Endothelial cell of umbilical vein (primary cell): ENCODE measurements around the gene HMGCS1. TPM values are rescaled to one million over a fixed set of nuclear protein-coding genes. Genes with fewer than 3 reads are reported as not detected.

Source experiments
- BruUV-seq: library from RNA; stranded (reverse); fragments of 400-500 nt; replicated peaks from 2 replicates; lab custom pipeline; 2021; lab: Mats Ljungman, UMichigan
- CTCF ChIA-PET: fragments of 300-600, 350-600 bp; sonication (Branson Sonifier 250); formaldehyde crosslinking; loops from one replicate; lab custom pipeline; 2021; ENCODE audit warnings: antibody characterized with exemption, inconsistent platforms; lab: Charles Lee
- POLR2A ChIA-PET: fragments of 300-600, 350-600 bp; sonication (Branson Sonifier 250); formaldehyde crosslinking; loops from one replicate; lab custom pipeline; 2021; ENCODE audit warnings: antibody characterized with exemption, inconsistent platforms; lab: Charles Lee
- DNase-seq: peaks from one replicate; pipeline ENCODE4 v3.0.0-alpha.2; 2011; ENCODE audit warnings: low read depth, low spot score
- FAIRE-seq: peaks from 2 replicates; lab custom pipeline; 2011; peaks lifted over from hg19 to GRCh38; lab: Jason Lieb, UNC
- H2AFZ ChIP-seq: 2 replicates; pipeline ENCODE4 v1.6.0; 2012; ENCODE audit warnings: low read depth, low read length, control low read depth, inconsistent platforms
- H3K27ac ChIP-seq: 2 replicates; pipeline ENCODE4 v1.5.1; 2011; ENCODE audit warnings: low read depth, mild to moderate bottlenecking, control low read depth, low read length, moderate library complexity; ENCODE audit not compliant: insufficient read depth
- H3K27me3 ChIP-seq, 2 experiments: 2 replicates each; pipeline versions ENCODE4 v1.6.0 to v1.6.1; 2011; ENCODE audit warnings: low read length in 2 of 2, mixed read lengths in 1 of 2; ENCODE audit not compliant: control insufficient read depth in 2 of 2, insufficient read depth in 2 of 2
- H3K36me3 ChIP-seq, 2 experiments: 2 replicates in 1 of 2; 3 replicates in 1 of 2; pipeline ENCODE4 v1.5.1; 2011; ENCODE audit warnings: low read length in 2 of 2, mild to moderate bottlenecking in 1 of 2, moderate library complexity in 1 of 2; ENCODE audit not compliant: control insufficient read depth in 2 of 2, insufficient read depth in 2 of 2; ENCODE audit errors: extremely low read depth in 1 of 2
- H3K4me1 ChIP-seq: 3 replicates; pipeline ENCODE4 v1.5.1; 2011; ENCODE audit warnings: mild to moderate bottlenecking, low read length; ENCODE audit not compliant: control insufficient read depth, insufficient read depth; ENCODE audit errors: extremely low read depth
- H3K4me2 ChIP-seq: 2 replicates; pipeline ENCODE4 v1.6.1; 2011; ENCODE audit warnings: low read length, control low read depth, mixed read lengths; ENCODE audit not compliant: insufficient read depth
- H3K4me3 ChIP-seq, 3 experiments: fragments of 200-600 bp in 1 of 3; sonication (generic), shearing (Covaris generic) in 1 of 3; replicated peaks in 1 of 3; 2 replicates each; pipeline ENCODE4 v1.5.1; 2011 to 2016; ENCODE audit warnings: control low read depth in 3 of 3, low read length in 3 of 3, mild to moderate bottlenecking in 2 of 3, inconsistent platforms in 1 of 3, low read depth in 1 of 3, moderate library complexity in 1 of 3; ENCODE audit not compliant: insufficient read depth in 1 of 3
- H3K79me2 ChIP-seq: 2 replicates; pipeline ENCODE4 v1.6.0; 2012; ENCODE audit warnings: low read length, inconsistent platforms; ENCODE audit not compliant: control insufficient read depth, insufficient read depth
- H3K9ac ChIP-seq: replicated peaks from 2 replicates; pipeline ENCODE3; 2011; ENCODE audit warnings: low read length, control low read depth; ENCODE audit not compliant: insufficient read depth; ENCODE audit errors: extremely low read depth
- H3K9me1 ChIP-seq: replicated peaks from 3 replicates; pipeline ENCODE4 v1.6.0; 2011; ENCODE audit warnings: mild to moderate bottlenecking, low read length; ENCODE audit not compliant: control insufficient read depth, insufficient read depth; ENCODE audit errors: extremely low read depth
- H3K9me3 ChIP-seq: replicated peaks from 2 replicates; pipeline ENCODE4 v1.5.1; 2012; ENCODE audit warnings: low read length, inconsistent platforms; ENCODE audit not compliant: control insufficient read depth, insufficient read depth
- H4K20me1 ChIP-seq: replicated peaks from 2 replicates; pipeline ENCODE3; 2011; ENCODE audit warnings: mild to moderate bottlenecking, low read length; ENCODE audit not compliant: control insufficient read depth, insufficient read depth; ENCODE audit errors: extremely low read depth
- EZH2 ChIP-seq: IDR thresholded peaks from 2 replicates; pipeline ENCODE4 v1.6.1; 2012; ENCODE audit warnings: borderline replicate concordance, low read depth, mild to moderate bottlenecking, moderate library complexity, low read length, inconsistent platforms; ENCODE audit not compliant: severe bottlenecking
- FOS ChIP-seq: IDR thresholded peaks from 2 replicates; pipeline ENCODE4 v1.6.1; 2011; ENCODE audit warnings: mild to moderate bottlenecking, low read length, moderate library complexity, borderline replicate concordance; ENCODE audit not compliant: insufficient read depth
- GATA2 ChIP-seq: IDR thresholded peaks from 2 replicates; pipeline ENCODE4 v1.7.0; 2011; ENCODE audit warnings: low read depth, mild to moderate bottlenecking, moderate library complexity, mixed read lengths, low read length; ENCODE audit not compliant: insufficient read length, insufficient read depth
- JUN ChIP-seq: IDR thresholded peaks from 2 replicates; pipeline ENCODE4 v1.6.1; 2011; ENCODE audit warnings: borderline replicate concordance, low read depth; ENCODE audit not compliant: insufficient read length, insufficient read depth
- MYC ChIP-seq: IDR thresholded peaks from one replicate; pipeline ENCODE4 v1.6.1; 2011; ENCODE audit warnings: mild to moderate bottlenecking, low read depth, low read length
- POLR2A ChIP-seq: IDR thresholded peaks from 2 replicates; pipeline ENCODE4 v1.6.1; 2012; ENCODE audit warnings: low read depth, mild to moderate bottlenecking, control low read depth, low read length
- POLR2AphosphoS5 ChIP-seq: IDR thresholded peaks from 2 replicates; pipeline ENCODE4 v1.6.1; 2012; ENCODE audit warnings: low read depth, mild to moderate bottlenecking, control low read depth, low read length, moderate library complexity; ENCODE audit not compliant: insufficient read depth
- dilution Hi-C: fragments of 300-500 bp; cut with MboI; formaldehyde crosslinking; loops from one replicate; pipeline ENCODE4 v1.15.0; 2019; ENCODE audit warnings: low sequenced_read_pairs; ENCODE audit not compliant: extremely low pct_ligation_motif_present
- intact Hi-C: fragments of 100-400 bp; cut with micrococcal nuclease; formaldehyde crosslinking; loops from one replicate; pipeline ENCODE4 v1.10.0; 2022
- polyA plus RNA-seq, 4 experiments: library from polyadenylated mRNA; depleted of rRNA in 3 of 4; stranded (reverse) in 3 of 4; unstranded in 1 of 4; fragments of >200 nt; gene quantifications; 2 replicates each; pipeline versions ENCODE4 v1.2.1 to v1.2.3, GENCODE V29; 2011 to 2012; ENCODE audit warnings: missing spikeins in 1 of 4
- total RNA-seq: library from RNA; stranded (reverse); gene quantifications from 2 replicates; pipeline ENCODE4 v1.2.3, GENCODE V29; 2021
- TF ChIP-seq, protein P1 (sequence below), 2 donors: IDR thresholded peaks; 1 replicate in 1 of 2; 2 replicates in 1 of 2; pipeline ENCODE4 v1.5.1; 2011; ENCODE audit warnings: low read length in 2 of 2, mild to moderate bottlenecking in 2 of 2, moderate library complexity in 2 of 2, control low read depth in 1 of 2, inconsistent platforms in 1 of 2, low read depth in 1 of 2; ENCODE audit not compliant: insufficient read depth in 1 of 2; ENCODE audit errors: extremely low read depth in 1 of 2
- TF ChIP-seq, protein P2 (sequence below): IDR thresholded peaks from 2 replicates; pipeline ENCODE4 v1.6.1; 2011; ENCODE audit not compliant: insufficient read depth, insufficient read length

HMGCS1 gene
- total and polyA plus RNA-seq, 2 donors (not counting 3 experiments of a cell fraction or from before 2014, with no cell fraction given), result 43.3 to 133 TPM

DNA sequence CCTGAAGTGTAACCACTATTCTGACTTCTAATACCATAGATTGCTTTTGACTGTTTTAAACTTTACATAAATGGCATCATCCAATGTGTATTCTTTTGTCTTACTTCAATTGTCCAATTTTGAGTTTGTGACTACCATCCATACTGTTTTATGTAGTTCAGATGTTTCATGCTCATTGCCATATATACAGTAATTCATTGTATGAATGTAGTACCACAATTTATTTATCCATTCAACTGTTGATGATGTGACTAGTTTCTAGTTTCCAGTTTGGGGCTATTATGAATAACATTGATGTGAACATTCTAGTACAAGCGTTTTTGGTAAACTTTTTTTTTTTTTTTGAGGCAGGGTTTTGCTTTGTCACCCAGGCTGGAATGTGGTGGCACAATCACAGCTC lies 55.1 kb downstream of the HMGCS1 start:
- dilution Hi-C loops, result no loop called here
- FAIRE-seq, result no peak
- no TSS peak for BruUV-seq

More for the DNA sequence above, 55.1 kb downstream of the HMGCS1 start:
- intact Hi-C loops, result no loop called here
- Histone ChIP-seq H3K9me1 (no peaks in the 10 kb centered on the region), H3K27me3 (peaks cover 2 to 5% of the 10 kb centered on the region in 2 experiments), H3K27ac (no peak overlapping the region), H4K20me1 (no peaks in the 10 kb centered on the region), H3K36me3 (no peaks in the 10 kb centered on the region), H3K4me3 (no peak overlapping the region), H3K9me3 (no peaks in the 10 kb centered on the region), H3K4me2 (no peak overlapping the region), H3K79me2 (no peaks in the 10 kb centered on the region), H3K9ac (no peak overlapping the region), H3K4me1 (no peaks in the 10 kb centered on the region), H2AFZ (no peak overlapping the region)
- CTCF ChIA-PET, result no interaction called here
- no peak for TF ChIP-seq EZH2
- no peak for TF ChIP-seq GATA2
- TF ChIP-seq POLR2AphosphoS5, result no peak
- TF ChIP-seq, protein P1, sequence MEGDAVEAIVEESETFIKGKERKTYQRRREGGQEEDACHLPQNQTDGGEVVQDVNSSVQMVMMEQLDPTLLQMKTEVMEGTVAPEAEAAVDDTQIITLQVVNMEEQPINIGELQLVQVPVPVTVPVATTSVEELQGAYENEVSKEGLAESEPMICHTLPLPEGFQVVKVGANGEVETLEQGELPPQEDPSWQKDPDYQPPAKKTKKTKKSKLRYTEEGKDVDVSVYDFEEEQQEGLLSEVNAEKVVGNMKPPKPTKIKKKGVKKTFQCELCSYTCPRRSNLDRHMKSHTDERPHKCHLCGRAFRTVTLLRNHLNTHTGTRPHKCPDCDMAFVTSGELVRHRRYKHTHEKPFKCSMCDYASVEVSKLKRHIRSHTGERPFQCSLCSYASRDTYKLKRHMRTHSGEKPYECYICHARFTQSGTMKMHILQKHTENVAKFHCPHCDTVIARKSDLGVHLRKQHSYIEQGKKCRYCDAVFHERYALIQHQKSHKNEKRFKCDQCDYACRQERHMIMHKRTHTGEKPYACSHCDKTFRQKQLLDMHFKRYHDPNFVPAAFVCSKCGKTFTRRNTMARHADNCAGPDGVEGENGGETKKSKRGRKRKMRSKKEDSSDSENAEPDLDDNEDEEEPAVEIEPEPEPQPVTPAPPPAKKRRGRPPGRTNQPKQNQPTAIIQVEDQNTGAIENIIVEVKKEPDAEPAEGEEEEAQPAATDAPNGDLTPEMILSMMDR (IDR thresholded peaks at IDR 0.05; ENCODE audit: extremely low read depth in 1 of 2, insufficient read depth in 1 of 2, low read depth in 1 of 2, low read length in 2 of 2), result no peak
- TF ChIP-seq FOS, result no peak
- TF ChIP-seq MYC, result no peak
- no peak for TF ChIP-seq JUN
- TF ChIP-seq, protein P2, sequence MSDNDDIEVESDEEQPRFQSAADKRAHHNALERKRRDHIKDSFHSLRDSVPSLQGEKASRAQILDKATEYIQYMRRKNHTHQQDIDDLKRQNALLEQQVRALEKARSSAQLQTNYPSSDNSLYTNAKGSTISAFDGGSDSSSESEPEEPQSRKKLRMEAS, result no peak
- no peak for TF ChIP-seq POLR2A
- POLR2A ChIA-PET, result no interaction called here
- no peak for DNase-seq
